ENCODE results near the gene SLC45A3. TPM values are rescaled to one million over a fixed set of nuclear protein-coding genes. Genes with fewer than 3 reads are reported as not detected.
A peak's percentile ranks its signal among the peaks of the same experiment; 100 is the strongest.

Gene SLC45A3
- total and polyA plus RNA-seq, 2 of the 4 experiments (the other 2 are of a cell fraction), result 1.4 to 2.5 TPM

DNA sequence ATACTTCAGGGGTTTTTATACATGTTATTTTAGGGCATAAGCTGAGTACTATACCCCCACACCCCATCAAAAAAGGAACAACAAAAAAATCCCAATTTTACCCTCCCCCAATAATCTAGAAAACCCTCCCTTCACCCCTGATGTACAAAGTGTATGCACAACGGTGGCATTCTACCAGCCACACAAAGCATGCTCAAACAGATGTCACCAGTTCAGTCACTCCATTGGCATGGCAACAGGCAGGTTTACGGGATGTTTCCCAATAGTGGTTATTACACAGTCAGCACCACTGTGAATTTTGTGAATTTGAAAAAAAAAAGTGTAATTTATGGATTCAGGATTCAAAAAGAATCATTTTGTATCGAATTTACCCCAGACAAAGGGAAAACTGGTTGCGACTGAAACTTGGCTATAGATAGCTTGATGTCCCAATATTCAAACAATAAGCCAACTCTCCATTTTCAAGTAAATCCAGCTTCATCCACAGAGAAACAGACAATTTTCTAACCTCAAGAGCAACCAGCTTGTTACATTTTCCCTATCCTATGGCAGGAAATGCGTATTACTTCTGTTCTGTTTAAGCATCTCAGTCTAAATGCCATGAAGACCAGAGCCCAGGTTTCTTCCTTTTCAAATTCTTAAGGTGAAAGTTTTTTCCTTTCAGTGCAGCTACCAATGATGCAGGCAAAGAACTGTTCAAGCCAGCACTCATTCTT lies 34.0 kb upstream of the SLC45A3 start:
- 100% methylated on average over 1 of the region's 5 CpGs; no CpG with 5 or more reads in 1 of the 2 experiments for whole genome bisulfite sequencing, 2 experiments (ENCODE audit: extremely low coverage in 2 of 2, insufficient read length in 1 of 2)
- no peak overlapping the region for H4K91ac ChIP-seq (ENCODE audit: insufficient read depth, low read depth, low read length)
- BruUV-seq (replicated peaks), result TSS peak; percentile 31

More for the DNA sequence above, 34.0 kb upstream of the SLC45A3 start:
- no peak overlapping the region for H2BK15ac ChIP-seq (ENCODE audit: low read depth, low read length)
- dilution Hi-C loops (cut with HindIII; ENCODE audit: low sequenced_read_pairs, unreplicated experiment), result no loop called here
- H2BK120ac ChIP-seq (ENCODE audit: low read depth, low read length), result no peak overlapping the region
- no peak overlapping the region for H3K4me2 ChIP-seq (ENCODE audit: low read depth, low read length)
- no peak overlapping the region for H2BK5ac ChIP-seq (ENCODE audit: low read depth, low read length, poor library complexity, severe bottlenecking)
- no peak overlapping the region; a peak in 1 of 4 replicates for H4K8ac ChIP-seq (ENCODE audit: low read depth in 2 of 2, low read length in 2 of 2)
- ChIA-PET CTCF (interaction anchor here (0.6 to 7.0 kb wide), 5 partner anchors 25 to 263 kb away, joined by 4 to 53 read pairs (median 4); no protein-coding TSS in a partner anchor), POLR2A (ENCODE audit: unreplicated experiment) (no interaction called here)
- no peak overlapping the region for H3K14ac ChIP-seq (replicated peaks; ENCODE audit: low read depth, low read length)
- H2AK5ac ChIP-seq (ENCODE audit: low read depth, low read length), result no peak overlapping the region
- in situ Hi-C loops (cut with MboI; ENCODE audit: low sequenced_read_pairs), result loop anchor here (5.0 kb wide), 1 partner anchor 122 kb away; no protein-coding TSS in a partner anchor
- peaks cover 7 to 24% of the 10 kb centered on the region in 2 experiments; a peak in 3 of 4 replicates for H3K79me1 ChIP-seq (ENCODE audit: low read depth in 1 of 2, low read length in 2 of 2)
- H3K9ac ChIP-seq (ENCODE audit: low read depth, low read length), result no peak overlapping the region
- H3K23ac ChIP-seq (ENCODE audit: low read depth, low read length), result no peak overlapping the region
- H3K27me3 ChIP-seq (ENCODE audit: control insufficient read depth, insufficient read depth, low read length), result no peaks in the 10 kb centered on the region
- H2AFZ ChIP-seq (replicated peaks; ENCODE audit: low read length, poor library complexity), result no peak overlapping the region
- no peak overlapping the region for H3K56ac ChIP-seq (ENCODE audit: extremely low read depth, insufficient read depth, low read length)
- DNase-seq, result peak; percentile 33
- H3K18ac ChIP-seq (ENCODE audit: low read depth, low read length), result no peak overlapping the region
- TF ChIP-seq BHLHE40 (IDR thresholded peaks at IDR 0.05; ENCODE audit: low read depth, low read length), result no peak
- peak; percentile 36; the same call in 1 of the 2 replicates for TF ChIP-seq MAFK (IDR thresholded peaks at IDR 0.05; ENCODE audit: low read depth, low read length)
- peak; percentile 75 for TF ChIP-seq CEBPB (IDR thresholded peaks at IDR 0.05; ENCODE audit: low read depth, low read length)
- peaks cover 2% of the 10 kb centered on the region for H3K9me1 ChIP-seq (ENCODE audit: insufficient read depth, low read length)
- H3K36me3 ChIP-seq (ENCODE audit: control insufficient read depth, insufficient read depth, low read length), result peaks cover 17% of the 10 kb centered on the region
- no peak overlapping the region for H2AK9ac ChIP-seq (replicated peaks; ENCODE audit: low read depth, low read length, poor library complexity)
- intact Hi-C loops (cut with micrococcal nuclease), result no loop called here
- H4K5ac ChIP-seq (ENCODE audit: low read depth, low read length), result no peak overlapping the region
- peaks cover 2% of the 10 kb centered on the region; the same call in 1 of the 2 replicates for H3K4me1 ChIP-seq (ENCODE audit: control insufficient read depth, insufficient read depth, low read length)
- no peak overlapping the region for H3K27ac ChIP-seq (ENCODE audit: insufficient read depth, low read length)
- no peak for ATAC-seq (ENCODE audit: low read depth)
- peaks cover 3% of the 10 kb centered on the region; the same call in 1 of the 2 replicates for H4K20me1 ChIP-seq (ENCODE audit: insufficient read depth, low read length)
- no peak overlapping the region for H2BK20ac ChIP-seq (ENCODE audit: low read depth, low read length)
- no peaks in the 10 kb centered on the region for H3K9me3 ChIP-seq (ENCODE audit: control insufficient read depth, insufficient read depth, low read length)
- H3K4ac ChIP-seq (ENCODE audit: low read depth, low read length), result no peak overlapping the region
- H3K4me3 ChIP-seq (ENCODE audit: insufficient read depth, low read depth, low read length), result no peak overlapping the region

Data from IMR-90 (cell line).